GM10266 (cell line): ENCODE measurements around the gene GRID1.

ENCODE experiments used
- DNase-seq: peaks from one replicate; pipeline ENCODE4 v3.0.0; 2012; ENCODE audit errors: extremely low spot score
- CTCF ChIP-seq: IDR thresholded peaks from 2 replicates; pipeline ENCODE4 v1.5.1; 2012; ENCODE audit warnings: mild to moderate bottlenecking, low read depth; ENCODE audit not compliant: control insufficient read depth, insufficient read depth; ENCODE audit errors: missing control alignments

Gene GRID1

GRCh38 chr10:86025509-86025908 lies 341.1 kb downstream of the GRID1 start:
- no peak for DNase-seq
- TF ChIP-seq CTCF, result no peak

- DNase-seq, result no peak
- TF ChIP-seq CTCF, result no peak
Observed at GRCh38 chr10:86024281-86025041, 342.1 kb downstream of the GRID1 start.

- DNase-seq, result no peak
- TF ChIP-seq CTCF, result no peak
Observed at GRCh38 chr10:86023931-86024280, 342.7 kb downstream of the GRID1 start.

DNA sequence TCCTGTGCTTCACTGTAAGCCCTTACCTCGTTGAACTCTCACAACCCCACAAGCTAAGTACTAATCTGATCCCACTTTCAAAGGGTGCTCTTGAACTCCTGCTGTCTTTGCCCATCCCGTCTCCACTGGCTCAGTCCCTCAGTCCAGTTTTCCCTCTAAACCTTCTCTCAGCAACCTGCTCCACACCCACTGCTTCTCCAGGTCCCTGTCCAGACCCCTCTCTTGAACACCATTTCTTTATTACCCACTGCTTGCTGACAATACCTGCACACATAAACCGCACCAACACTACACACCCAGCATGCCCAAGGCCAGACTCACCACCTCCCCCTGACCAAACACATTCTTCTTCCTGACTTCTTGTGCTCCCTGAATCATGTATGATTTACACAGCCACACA lies 343.3 kb downstream of the GRID1 start:
- no peak for DNase-seq
- TF ChIP-seq CTCF, result no peak

GRCh38 chr10:86022906-86023305 lies 343.7 kb downstream of the GRID1 start:
- DNase-seq, result no peak
- TF ChIP-seq CTCF, result no peak

GRCh38 chr10:86020134-86020533 lies 346.5 kb downstream of the GRID1 start:
- TF ChIP-seq CTCF, result no peak
- no peak for DNase-seq

DNA sequence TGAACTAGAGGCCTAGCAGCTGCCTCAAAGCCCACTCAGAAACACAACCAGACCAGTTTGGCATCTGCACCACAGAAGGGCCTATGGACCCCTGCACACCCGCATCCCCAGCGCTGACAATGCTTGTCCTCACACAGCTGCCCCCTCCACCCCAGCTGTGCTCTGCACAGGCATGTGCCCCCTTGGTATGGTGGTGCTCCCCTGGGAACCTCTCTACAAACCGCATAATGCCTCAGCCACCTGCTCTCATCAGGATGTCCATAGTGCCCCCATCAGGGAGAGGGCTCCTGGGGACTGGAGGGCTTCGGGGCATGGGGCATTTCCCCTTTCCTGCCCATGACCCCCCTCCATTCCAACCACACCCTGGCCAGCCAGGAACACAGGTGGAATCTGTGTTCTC lies 347.5 kb downstream of the GRID1 start:
- DNase-seq, result no peak
- TF ChIP-seq CTCF, result no peak
